Endothelial cell (in vitro differentiated cells): ENCODE measurements around the gene ALLC. TPM values are rescaled to one million over a fixed set of nuclear protein-coding genes. Genes with fewer than 3 reads are reported as not detected.

Experiments used
- DNase-seq: peaks from one replicate; pipeline ENCODE4 v3.0.0; 2021; ENCODE audit warnings: low spot score
- H3K27ac Mint-ChIP-seq: one replicate; pipeline ENCODE4 v1.8.0; 2021; ENCODE audit warnings: mixed read lengths, inconsistent platforms; ENCODE audit not compliant: unreplicated experiment
- H3K27me3 Mint-ChIP-seq: one replicate; pipeline ENCODE4 v1.8.0; 2021; ENCODE audit warnings: mild to moderate bottlenecking, moderate library complexity, mixed read lengths, inconsistent platforms; ENCODE audit not compliant: unreplicated experiment
- H3K36me3 Mint-ChIP-seq: one replicate; pipeline ENCODE4 v1.8.0; 2021; ENCODE audit warnings: mild to moderate bottlenecking, low read depth, mixed read lengths, inconsistent platforms; ENCODE audit not compliant: unreplicated experiment
- H3K4me1 Mint-ChIP-seq: one replicate; pipeline ENCODE4 v1.8.0; 2021; ENCODE audit warnings: mild to moderate bottlenecking, mixed read lengths, inconsistent platforms; ENCODE audit not compliant: unreplicated experiment
- H3K4me3 Mint-ChIP-seq: one replicate; pipeline ENCODE4 v1.8.0; 2021; ENCODE audit warnings: mild to moderate bottlenecking, mixed read lengths, inconsistent platforms; ENCODE audit not compliant: unreplicated experiment
- H3K9me3 Mint-ChIP-seq: one replicate; pipeline ENCODE4 v1.8.0; 2021; ENCODE audit warnings: mixed read lengths, inconsistent platforms; ENCODE audit not compliant: unreplicated experiment
- total RNA-seq: library from RNA; stranded (reverse); fragmentation: NEBNext Ultra II Directional; extraction: Animal tissue kit (Norgen Biotek cat#: 25700); gene quantifications from one replicate; pipeline ENCODE4 v1.2.1, GENCODE V29; 2021; ENCODE audit not compliant: unreplicated experiment
- TF ChIP-seq, protein P1 (sequence below): fragments of 200-600 bp; sonication (generic); IDR thresholded peaks from one replicate; pipeline ENCODE4 v1.5.0; 2021; ENCODE audit warnings: antibody characterized with exemption; ENCODE audit not compliant: unreplicated experiment

The ALLC gene
- total RNA-seq, 1 donor from 2014 or later: 0.26 TPM

GRCh38 chr2:3631161-3631850, 26.7 kb upstream of the ALLC start:
- no peak overlapping the region for H3K27ac Mint-ChIP-seq
- H3K9me3 Mint-ChIP-seq: no peaks in the 10 kb centered on the region
- peaks cover 3% of the 10 kb centered on the region for H3K36me3 Mint-ChIP-seq
- H3K4me1 Mint-ChIP-seq: no peaks in the 10 kb centered on the region
- no peak overlapping the region for H3K4me3 Mint-ChIP-seq
- peaks cover 15% of the 10 kb centered on the region for H3K27me3 Mint-ChIP-seq
- no peak for DNase-seq
- TF ChIP-seq, protein P1, sequence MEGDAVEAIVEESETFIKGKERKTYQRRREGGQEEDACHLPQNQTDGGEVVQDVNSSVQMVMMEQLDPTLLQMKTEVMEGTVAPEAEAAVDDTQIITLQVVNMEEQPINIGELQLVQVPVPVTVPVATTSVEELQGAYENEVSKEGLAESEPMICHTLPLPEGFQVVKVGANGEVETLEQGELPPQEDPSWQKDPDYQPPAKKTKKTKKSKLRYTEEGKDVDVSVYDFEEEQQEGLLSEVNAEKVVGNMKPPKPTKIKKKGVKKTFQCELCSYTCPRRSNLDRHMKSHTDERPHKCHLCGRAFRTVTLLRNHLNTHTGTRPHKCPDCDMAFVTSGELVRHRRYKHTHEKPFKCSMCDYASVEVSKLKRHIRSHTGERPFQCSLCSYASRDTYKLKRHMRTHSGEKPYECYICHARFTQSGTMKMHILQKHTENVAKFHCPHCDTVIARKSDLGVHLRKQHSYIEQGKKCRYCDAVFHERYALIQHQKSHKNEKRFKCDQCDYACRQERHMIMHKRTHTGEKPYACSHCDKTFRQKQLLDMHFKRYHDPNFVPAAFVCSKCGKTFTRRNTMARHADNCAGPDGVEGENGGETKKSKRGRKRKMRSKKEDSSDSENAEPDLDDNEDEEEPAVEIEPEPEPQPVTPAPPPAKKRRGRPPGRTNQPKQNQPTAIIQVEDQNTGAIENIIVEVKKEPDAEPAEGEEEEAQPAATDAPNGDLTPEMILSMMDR: no peak

DNA sequence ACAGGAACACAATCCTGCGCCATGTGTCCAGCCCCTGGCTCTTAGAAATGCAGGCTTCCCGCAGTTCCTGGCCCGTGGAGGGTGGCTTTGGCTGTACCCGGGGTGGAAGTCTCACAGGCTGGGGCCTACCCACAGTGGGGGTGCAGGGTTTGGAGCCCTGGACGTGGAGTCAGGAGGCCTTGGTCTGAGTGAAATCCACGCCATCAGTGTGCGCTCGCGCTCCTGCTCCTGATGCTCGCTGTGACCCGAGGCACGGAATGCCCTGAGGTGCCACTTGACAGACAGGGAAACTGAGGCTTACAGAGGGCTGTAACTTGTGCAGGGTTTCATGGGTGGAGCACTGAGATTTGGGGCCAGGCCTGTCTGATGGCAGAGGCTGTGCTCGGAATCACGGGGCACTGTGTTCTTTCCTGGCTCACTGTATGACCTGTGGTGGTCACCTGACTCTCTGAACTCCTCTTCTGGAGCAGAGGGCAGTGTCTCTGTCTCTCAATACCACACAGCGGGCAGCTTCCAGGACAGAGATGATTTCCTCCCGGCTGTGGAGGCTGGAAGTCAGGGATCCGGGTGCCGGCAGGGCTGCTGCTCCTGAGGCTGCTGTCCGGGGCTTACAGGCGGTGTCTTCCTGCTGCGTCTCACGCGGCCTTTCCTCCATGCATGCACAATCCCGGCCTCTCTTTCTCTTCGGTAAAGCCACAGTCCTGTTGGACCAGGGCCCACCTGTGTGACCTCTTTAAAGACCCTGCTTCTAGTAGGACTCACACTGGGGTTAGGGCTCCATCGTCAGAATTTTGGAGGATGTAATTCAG, 25.9 kb upstream of the ALLC start:
- Mint-ChIP-seq H3K27me3 (peaks cover 17% of the 10 kb centered on the region), H3K9me3 (no peaks in the 10 kb centered on the region), H3K4me1 (no peaks in the 10 kb centered on the region), H3K27ac (no peak overlapping the region), H3K36me3 (peaks cover 3% of the 10 kb centered on the region), H3K4me3 (no peak overlapping the region)
- TF ChIP-seq, protein P1: no peak
- no peak for DNase-seq

DNA sequence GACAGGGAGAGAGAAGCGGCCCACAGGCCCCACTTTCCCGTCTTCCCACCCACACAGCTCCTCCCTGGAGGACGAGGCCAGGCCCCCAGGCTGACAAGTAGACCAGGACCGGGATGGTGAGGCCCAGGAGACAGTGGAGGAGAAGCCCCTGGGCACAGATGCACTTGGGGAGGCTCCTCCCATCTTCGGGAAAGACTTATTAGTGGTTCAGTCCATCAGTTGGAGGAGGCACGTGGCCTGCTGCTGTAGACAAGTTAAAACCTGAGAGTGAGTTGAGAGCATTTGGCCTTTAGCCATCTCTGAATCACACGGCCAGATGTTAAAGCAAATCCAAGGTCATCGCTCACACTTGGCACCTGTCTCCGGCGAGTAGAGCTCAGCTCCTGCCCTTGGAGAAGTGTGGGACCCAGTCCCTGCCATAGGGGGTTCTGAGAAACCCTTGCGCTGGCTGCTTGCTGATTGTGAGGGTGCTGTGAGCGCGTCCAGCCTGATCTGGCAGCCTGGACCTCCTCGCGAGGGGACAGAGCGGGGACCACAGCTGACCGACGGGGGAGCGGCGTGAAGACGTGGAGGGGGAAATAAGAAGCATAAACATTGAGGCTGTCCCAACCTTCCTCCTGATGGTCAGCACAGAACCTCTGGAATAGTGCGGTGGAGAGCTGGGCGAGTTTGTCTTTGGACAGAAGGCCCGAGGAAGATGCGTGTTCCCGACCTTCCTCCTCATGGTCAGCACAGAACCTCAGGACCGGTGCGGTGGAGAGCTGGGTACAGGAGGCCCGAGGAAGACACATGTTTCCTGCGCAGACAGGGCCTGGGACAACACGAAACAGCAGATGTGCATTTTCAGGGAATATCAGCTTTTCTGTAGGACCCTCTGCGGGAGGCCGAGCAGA, 24.7 kb upstream of the ALLC start:
- DNase-seq: no peak
- no peaks in the 10 kb centered on the region for H3K4me1 Mint-ChIP-seq
- no peaks in the 10 kb centered on the region for H3K36me3 Mint-ChIP-seq
- H3K27me3 Mint-ChIP-seq: peaks cover 14% of the 10 kb centered on the region
- no peak overlapping the region for H3K27ac Mint-ChIP-seq
- H3K9me3 Mint-ChIP-seq: no peaks in the 10 kb centered on the region
- TF ChIP-seq, protein P1: no peak
- H3K4me3 Mint-ChIP-seq: no peak overlapping the region

- TF ChIP-seq, protein P1: no peak
- H3K4me3 Mint-ChIP-seq: no peak overlapping the region
- H3K27ac Mint-ChIP-seq: no peak overlapping the region
- no peak for DNase-seq
- H3K4me1 Mint-ChIP-seq: no peaks in the 10 kb centered on the region
- H3K27me3 Mint-ChIP-seq: peaks cover 10% of the 10 kb centered on the region
- no peaks in the 10 kb centered on the region for H3K36me3 Mint-ChIP-seq
- H3K9me3 Mint-ChIP-seq: no peaks in the 10 kb centered on the region
These were observed 23.9 kb upstream of the ALLC start for GRCh38 chr2:3633982-3634595.
